Measurements from ENCODE around the gene SPAG6. TPM values are rescaled to one million over a fixed set of nuclear protein-coding genes. Genes with fewer than 3 reads are reported as not detected.
A peak's percentile ranks its signal among the peaks of the same experiment; 100 is the strongest.

Gene SPAG6
- total and polyA plus RNA-seq, 9 of the 15 experiments (the other 6 are each of a cell fraction or from before 2014, with no cell fraction given), result 3.5 to 23.1 (median 11.8) TPM

- TF ChIP-seq, protein P1, sequence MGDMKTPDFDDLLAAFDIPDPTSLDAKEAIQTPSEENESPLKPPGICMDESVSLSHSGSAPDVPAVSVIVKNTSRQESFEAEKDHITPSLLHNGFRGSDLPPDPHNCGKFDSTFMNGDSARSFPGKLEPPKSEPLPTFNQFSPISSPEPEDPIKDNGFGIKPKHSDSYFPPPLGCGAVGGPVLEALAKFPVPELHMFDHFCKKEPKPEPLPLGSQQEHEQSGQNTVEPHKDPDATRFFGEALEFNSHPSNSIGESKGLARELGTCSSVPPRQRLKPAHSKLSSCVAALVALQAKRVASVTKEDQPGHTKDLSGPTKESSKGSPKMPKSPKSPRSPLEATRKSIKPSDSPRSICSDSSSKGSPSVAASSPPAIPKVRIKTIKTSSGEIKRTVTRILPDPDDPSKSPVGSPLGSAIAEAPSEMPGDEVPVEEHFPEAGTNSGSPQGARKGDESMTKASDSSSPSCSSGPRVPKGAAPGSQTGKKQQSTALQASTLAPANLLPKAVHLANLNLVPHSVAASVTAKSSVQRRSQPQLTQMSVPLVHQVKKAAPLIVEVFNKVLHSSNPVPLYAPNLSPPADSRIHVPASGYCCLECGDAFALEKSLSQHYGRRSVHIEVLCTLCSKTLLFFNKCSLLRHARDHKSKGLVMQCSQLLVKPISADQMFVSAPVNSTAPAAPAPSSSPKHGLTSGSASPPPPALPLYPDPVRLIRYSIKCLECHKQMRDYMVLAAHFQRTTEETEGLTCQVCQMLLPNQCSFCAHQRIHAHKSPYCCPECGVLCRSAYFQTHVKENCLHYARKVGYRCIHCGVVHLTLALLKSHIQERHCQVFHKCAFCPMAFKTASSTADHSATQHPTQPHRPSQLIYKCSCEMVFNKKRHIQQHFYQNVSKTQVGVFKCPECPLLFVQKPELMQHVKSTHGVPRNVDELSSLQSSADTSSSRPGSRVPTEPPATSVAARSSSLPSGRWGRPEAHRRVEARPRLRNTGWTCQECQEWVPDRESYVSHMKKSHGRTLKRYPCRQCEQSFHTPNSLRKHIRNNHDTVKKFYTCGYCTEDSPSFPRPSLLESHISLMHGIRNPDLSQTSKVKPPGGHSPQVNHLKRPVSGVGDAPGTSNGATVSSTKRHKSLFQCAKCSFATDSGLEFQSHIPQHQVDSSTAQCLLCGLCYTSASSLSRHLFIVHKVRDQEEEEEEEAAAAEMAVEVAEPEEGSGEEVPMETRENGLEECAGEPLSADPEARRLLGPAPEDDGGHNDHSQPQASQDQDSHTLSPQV (IDR thresholded peaks at IDR 0.05), result 0 out of 2 replicates have a peak, but pooled peaks have one; percentile 44
- TF ChIP-seq ZNF316 (IDR thresholded peaks at IDR 0.05) (no peak), HDAC3 (IDR thresholded peaks at IDR 0.05; ENCODE audit: borderline replicate concordance, partially characterized antibody) (no peak), ZNF384 (IDR thresholded peaks at IDR 0.05; ENCODE audit: low read depth, low read length) (peak; percentile 100), RBM34 (IDR thresholded peaks at IDR 0.05; ENCODE audit: borderline replicate concordance, insufficient read depth, low read length) (no peak), YBX1 (IDR thresholded peaks at IDR 0.05) (no peak), RCOR1 (IDR thresholded peaks at IDR 0.05; ENCODE audit: borderline replicate concordance in 1 of 2, low read depth in 2 of 2, low read length in 2 of 2) (0 out of 4 replicates have a peak, but pooled peaks of 1 of the 2 experiments have one; percentile 1), SRSF9 (IDR thresholded peaks at IDR 0.05; ENCODE audit: borderline replicate concordance, low read depth, low read length) (no peak), ZNF253 (CRISPR knock-in tag; conservative IDR thresholded peaks at IDR 0.05) (no peak), NR2C1 (IDR thresholded peaks at IDR 0.05) (no peak), NR2C1 (tag; IDR thresholded peaks at IDR 0.05) (no peak), CBX3 (IDR thresholded peaks at IDR 0.05; ENCODE audit: borderline replicate concordance in 1 of 2, low read length in 2 of 2) (0 out of 3 replicates have a peak, but pooled peaks of 1 of the 2 experiments have one; percentile 12), DDX20 (tag; IDR thresholded peaks at IDR 0.05; ENCODE audit: low read depth) (no peak), MXI1 (IDR thresholded peaks at IDR 0.05; ENCODE audit: low read depth, low read length) (no peak), HDAC2 (IDR thresholded peaks at IDR 0.05) (no peak), ZNF143 (CRISPR knock-in tag; IDR thresholded peaks at IDR 0.05) (no peak)
- TF ChIP-seq, protein P2, sequence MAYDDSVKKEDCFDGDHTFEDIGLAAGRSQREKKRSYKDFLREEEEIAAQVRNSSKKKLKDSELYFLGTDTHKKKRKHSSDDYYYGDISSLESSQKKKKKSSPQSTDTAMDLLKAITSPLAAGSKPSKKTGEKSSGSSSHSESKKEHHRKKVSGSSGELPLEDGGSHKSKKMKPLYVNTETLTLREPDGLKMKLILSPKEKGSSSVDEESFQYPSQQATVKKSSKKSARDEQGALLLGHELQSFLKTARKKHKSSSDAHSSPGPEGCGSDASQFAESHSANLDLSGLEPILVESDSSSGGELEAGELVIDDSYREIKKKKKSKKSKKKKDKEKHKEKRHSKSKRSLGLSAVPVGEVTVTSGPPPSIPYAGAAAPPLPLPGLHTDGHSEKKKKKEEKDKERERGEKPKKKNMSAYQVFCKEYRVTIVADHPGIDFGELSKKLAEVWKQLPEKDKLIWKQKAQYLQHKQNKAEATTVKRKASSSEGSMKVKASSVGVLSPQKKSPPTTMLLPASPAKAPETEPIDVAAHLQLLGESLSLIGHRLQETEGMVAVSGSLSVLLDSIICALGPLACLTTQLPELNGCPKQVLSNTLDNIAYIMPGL (CRISPR knock-in tag; IDR thresholded peaks at IDR 0.05), result peak; percentile 65; the same call in 1 of the 2 replicates
- TF ChIP-seq, protein P3, sequence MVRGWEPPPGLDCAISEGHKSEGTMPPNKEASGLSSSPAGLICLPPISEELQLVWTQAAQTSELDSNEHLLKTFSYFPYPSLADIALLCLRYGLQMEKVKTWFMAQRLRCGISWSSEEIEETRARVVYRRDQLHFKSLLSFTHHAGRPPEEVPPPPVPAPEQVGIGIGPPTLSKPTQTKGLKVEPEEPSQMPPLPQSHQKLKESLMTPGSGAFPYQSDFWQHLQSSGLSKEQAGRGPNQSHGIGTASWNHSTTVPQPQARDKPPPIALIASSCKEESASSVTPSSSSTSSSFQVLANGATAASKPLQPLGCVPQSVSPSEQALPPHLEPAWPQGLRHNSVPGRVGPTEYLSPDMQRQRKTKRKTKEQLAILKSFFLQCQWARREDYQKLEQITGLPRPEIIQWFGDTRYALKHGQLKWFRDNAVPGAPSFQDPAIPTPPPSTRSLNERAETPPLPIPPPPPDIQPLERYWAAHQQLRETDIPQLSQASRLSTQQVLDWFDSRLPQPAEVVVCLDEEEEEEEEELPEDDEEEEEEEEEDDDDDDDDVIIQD (CRISPR knock-in tag; IDR thresholded peaks at IDR 0.05), result no peak
Measured at GRCh38 chr10:22340329-22341189, 4.7 kb upstream of the SPAG6 start (continued).
